Uterus (tissue), 2 donors: ENCODE measurements around the gene COL26A1.

Source experiments
- CTCF ChIP-seq, 4 experiments: fragments of 200-600 bp in 2 of 4; fragments of 450-650 bp in 2 of 4; sonication (generic) in 2 of 4; IDR thresholded peaks; one replicate each; pipeline ENCODE4 v1.5.1; 2016 to 2019; ENCODE audit warnings: antibody characterized with exemption in 4 of 4, mild to moderate bottlenecking in 2 of 4, moderate library complexity in 1 of 4
- POLR2A ChIP-seq, 2 donors: fragments of 450-650 bp; IDR thresholded peaks; one replicate each; pipeline ENCODE4 v1.6.1; 2016; ENCODE audit warnings: antibody characterized with exemption in 2 of 2, mild to moderate bottlenecking in 1 of 2, moderate library complexity in 1 of 2

GRCh38 chr7:101519324-101520023 lies 156.8 kb downstream of the COL26A1 start:
- TF ChIP-seq POLR2A (IDR thresholded peaks at IDR 0.05) (no peak), CTCF (IDR thresholded peaks at IDR 0.05) (no peak)
